Measurements from ENCODE around the gene BST1.

The BST1 gene

DNA sequence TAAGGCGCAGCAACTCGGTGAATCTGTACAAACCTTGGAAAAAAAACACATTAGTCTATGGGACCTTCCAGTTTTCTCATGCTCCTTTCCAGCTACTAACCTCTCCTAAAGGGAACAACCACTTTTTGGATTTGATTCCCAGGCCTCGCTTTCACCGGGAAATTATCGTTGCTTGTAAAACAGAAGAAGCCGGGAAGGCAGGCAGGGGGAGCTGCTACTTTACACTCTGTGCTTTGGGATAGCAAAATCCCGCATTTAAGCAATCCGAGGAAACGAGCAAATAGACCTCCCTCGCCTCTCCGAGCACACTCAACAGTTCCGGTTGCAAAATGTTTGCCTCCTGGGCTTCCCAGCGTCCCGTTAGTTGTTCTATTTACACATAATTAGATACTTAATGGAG, 76.4 kb downstream of the BST1 start:
- H3K4me3 Mint-ChIP-seq = peak overlapping the region; percentile 94
- peaks cover 52% of the 10 kb centered on the region for H3K36me3 Mint-ChIP-seq (ENCODE audit: low read depth)
- H3K9me3 Mint-ChIP-seq = no peaks in the 10 kb centered on the region
- no peaks in the 10 kb centered on the region for H3K27me3 Mint-ChIP-seq (ENCODE audit: low read depth)
- peak overlapping the region; percentile 92 for H3K27ac Mint-ChIP-seq
- peaks cover 66% of the 10 kb centered on the region for H3K4me1 Mint-ChIP-seq (ENCODE audit: low read depth)

DNA sequence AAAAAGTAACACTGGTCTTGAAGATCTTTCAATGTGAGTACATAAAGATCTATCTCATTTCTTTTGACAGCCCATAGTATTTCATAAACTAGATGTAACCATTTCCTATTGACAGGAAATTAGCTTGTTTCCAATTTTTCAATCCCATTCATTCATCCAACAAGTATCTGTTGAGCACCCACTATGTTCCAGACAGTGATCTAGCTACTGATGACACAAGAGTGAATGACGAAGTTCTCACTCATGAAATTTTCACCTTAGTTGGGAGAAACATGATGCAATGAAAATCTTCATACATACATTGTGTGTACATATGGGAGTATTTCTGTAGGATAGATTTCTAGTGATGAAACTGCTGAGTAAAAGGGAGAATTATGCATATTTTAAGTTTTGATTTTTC, 76.9 kb downstream of the BST1 start:
- no peaks in the 10 kb centered on the region for H3K9me3 Mint-ChIP-seq
- H3K4me3 Mint-ChIP-seq = peak overlapping the region; percentile 94
- H3K36me3 Mint-ChIP-seq (ENCODE audit: low read depth) = peaks cover 57% of the 10 kb centered on the region
- no peaks in the 10 kb centered on the region for H3K27me3 Mint-ChIP-seq (ENCODE audit: low read depth)
- H3K27ac Mint-ChIP-seq = peak overlapping the region; percentile 92
- H3K4me1 Mint-ChIP-seq (ENCODE audit: low read depth) = peaks cover 67% of the 10 kb centered on the region

- no peaks in the 10 kb centered on the region for H3K27me3 Mint-ChIP-seq (ENCODE audit: low read depth)
- H3K4me1 Mint-ChIP-seq (ENCODE audit: low read depth) = peaks cover 66% of the 10 kb centered on the region
- H3K27ac Mint-ChIP-seq = peak overlapping the region; percentile 92
- H3K4me3 Mint-ChIP-seq = peak overlapping the region; percentile 94
- H3K9me3 Mint-ChIP-seq = no peaks in the 10 kb centered on the region
- peaks cover 74% of the 10 kb centered on the region for H3K36me3 Mint-ChIP-seq (ENCODE audit: low read depth)
Observed at GRCh38 chr4:15781427-15782095, 78.7 kb downstream of the BST1 start.

All from T-helper 1 cell treated with Interleukin-12 subunit alpha and Interleukin-12 subunit beta and Interleukin-4 antibody, amounts not matched to agents 30 μg/mL and 1 μg/mL, for 36 hours (primary cell).